ENCODE results near the gene BTG1. TPM values are rescaled to one million over a fixed set of nuclear protein-coding genes. Genes with fewer than 3 reads are reported as not detected.

BTG1 gene
- total and polyA plus RNA-seq, 2 of the 8 experiments (the other 6 are each of a cell fraction or from before 2014, with no cell fraction given): 17.1 to 32.7 TPM

GRCh38 chr12:92123780-92124688 is 21.6 kb downstream of the BTG1 start:
- H3K23ac ChIP-seq (ENCODE audit: insufficient read length): no peak overlapping the region
- H3K9me3 ChIP-seq (ENCODE audit: insufficient read depth in 2 of 2, low read depth in 1 of 2, low read length in 1 of 2): no peaks in the 10 kb centered on the region
- no peak overlapping the region for H4K5ac ChIP-seq (ENCODE audit: insufficient read length, low read depth, low read length)
- H3K4ac ChIP-seq (replicated peaks; ENCODE audit: insufficient read length, low read depth, low read length): no peak overlapping the region
- H3K9ac ChIP-seq (replicated peaks in 1 of 4; ENCODE audit: extremely low read depth in 1 of 4, low read depth in 3 of 4, low read length in 3 of 4): no peak overlapping the region
- CTCF ChIA-PET (ENCODE audit: partially characterized antibody): interaction anchor here (0.6 to 1.8 kb wide), 3 partner anchors 9 to 137 kb away, joined by 3 to 6 read pairs (median 4); no protein-coding TSS in a partner anchor
- H3K27ac ChIP-seq (ENCODE audit: low read depth, low read length): no peak overlapping the region
- H3K56ac ChIP-seq (replicated peaks; ENCODE audit: insufficient read length, low read depth, low read length): no peak overlapping the region
- no peak overlapping the region for H3K18ac ChIP-seq (ENCODE audit: extremely low read depth, low read length)
- no peak overlapping the region for H2BK12ac ChIP-seq (ENCODE audit: low read depth, low read length)
- H2BK5ac ChIP-seq (ENCODE audit: low read depth, low read length): no peak overlapping the region
- no peak overlapping the region for H2AFZ ChIP-seq (ENCODE audit: low read length)
- no peak overlapping the region for H3K14ac ChIP-seq (ENCODE audit: insufficient read length)
- no peak for TF ChIP-seq POU5F1 (IDR thresholded peaks at IDR 0.05; ENCODE audit: low read depth, low read length)
- no peak for TF ChIP-seq CBX8 (IDR thresholded peaks at IDR 0.05; ENCODE audit: borderline replicate concordance, low read depth, low read length)
- TF ChIP-seq TBP (IDR thresholded peaks at IDR 0.05; ENCODE audit: low read depth, low read length): no peak
- TF ChIP-seq FOSL1 (IDR thresholded peaks at IDR 0.05; ENCODE audit: insufficient read depth, low read depth, low read length): no peak
- no peak for TF ChIP-seq NRF1 (IDR thresholded peaks at IDR 0.05; ENCODE audit: low read depth, low read length)
- no peak for TF ChIP-seq SUZ12 (IDR thresholded peaks at IDR 0.05; ENCODE audit: low read length)
- TF ChIP-seq SIX5 (IDR thresholded peaks at IDR 0.05; ENCODE audit: low read depth, low read length): no peak
- no peak for TF ChIP-seq POLR2AphosphoS5 (IDR thresholded peaks at IDR 0.05; ENCODE audit: low read depth, low read length)
- POLR2A ChIA-PET (ENCODE audit: partially characterized antibody): interaction anchor here (1.2 to 2.2 kb wide), 5 partner anchors 9 to 21 kb away, joined by 3 to 17 read pairs (median 4); partner anchors contain the start of gene BTG1
- H4K8ac ChIP-seq (ENCODE audit: extremely low read depth, insufficient read depth, low read length): no peak overlapping the region
- no peaks in the 10 kb centered on the region for H3K27me3 ChIP-seq (replicated peaks in 1 of 4; ENCODE audit: control insufficient read depth in 3 of 4, extremely low read depth in 1 of 4, insufficient read depth in 3 of 4, low read length in 3 of 4)
- no peak overlapping the region for H2BK120ac ChIP-seq (replicated peaks; ENCODE audit: low read depth, low read length)
- DNase-seq (ENCODE audit: low read depth in 1 of 2, low spot score in 2 of 2) (no peak), FAIRE-seq (no peak)
- H4K91ac ChIP-seq (replicated peaks; ENCODE audit: insufficient read length, low read length): no peak overlapping the region
- no peak overlapping the region; the same call in 1 of the 2 replicates for H2BK15ac ChIP-seq (ENCODE audit: low read length)
- no peaks in the 10 kb centered on the region for H4K20me1 ChIP-seq (replicated peaks in 1 of 2; ENCODE audit: control insufficient read depth in 1 of 2, insufficient read depth in 2 of 2, low read length in 2 of 2)
- H3K4me1 ChIP-seq (replicated peaks in 1 of 4; ENCODE audit: control insufficient read depth in 3 of 4, insufficient read depth in 4 of 4, low read length in 3 of 4): peaks cover 0 to 4% (median 1%) of the 10 kb centered on the region in 4 experiments; a peak in 3 of 7 replicates
- no peak overlapping the region for H2BK20ac ChIP-seq (ENCODE audit: low read length)
- no peak overlapping the region for H3K4me2 ChIP-seq (ENCODE audit: insufficient read depth in 1 of 2, low read depth in 2 of 2, low read length in 2 of 2)
- H2AK5ac ChIP-seq (ENCODE audit: low read depth, low read length): no peak overlapping the region
- H3K4me3 ChIP-seq (ENCODE audit: extremely low read depth in 1 of 4, insufficient read depth in 2 of 4, low read depth in 3 of 4, low read length in 4 of 4): no peak overlapping the region
- peaks cover 0 to 2% (median under 1%) of the 10 kb centered on the region in 4 experiments; a peak in 2 of 8 replicates for H3K36me3 ChIP-seq (ENCODE audit: control insufficient read depth in 2 of 4, insufficient read depth in 4 of 4, low read length in 3 of 4)
- peaks cover 2 to 83% of the 10 kb centered on the region in 2 experiments; a peak in 3 of 4 replicates for H3K79me2 ChIP-seq (ENCODE audit: control insufficient read depth in 1 of 2, insufficient read depth in 2 of 2, low read length in 2 of 2)
- no peaks in the 10 kb centered on the region for H3K79me1 ChIP-seq (ENCODE audit: low read depth, low read length)
- no peaks in the 10 kb centered on the region; the same call in 1 of the 2 replicates for H3K23me2 ChIP-seq (ENCODE audit: low read depth, low read length)
- 85% methylated on average over 2 of the region's 2 CpGs; no CpG with 5 or more reads in 1 of the 2 experiments for WGBS, 2 experiments (ENCODE audit: extremely low coverage in 1 of 2, insufficient coverage in 1 of 2, insufficient read length in 1 of 2, insufficient replicate concordance in 2 of 2, low coverage in 1 of 2, low lambda C conversion rate in 2 of 2, missing lambda C conversion rate in 1 of 2)
